ENCODE data around the gene NKAPL. TPM values are rescaled to one million over a fixed set of nuclear protein-coding genes. Genes with fewer than 3 reads are reported as not detected.

Gene NKAPL
- total RNA-seq, 1 experiment from 2014 or later = not detected

- peak; percentile 93 for DNase-seq (ENCODE audit: unreplicated experiment)
- no peaks in the 10 kb centered on the region for H3K9me3 Mint-ChIP-seq (ENCODE audit: unreplicated experiment)
- H3K27me3 Mint-ChIP-seq (ENCODE audit: insufficient read depth, unreplicated experiment) = no peaks in the 10 kb centered on the region
- CTCF ChIA-PET = interaction anchor here (0.6 to 1.0 kb wide), 3 partner anchors 80 to 131 kb away, joined by 3 read pairs; no protein-coding TSS in a partner anchor
- no peak for TF ChIP-seq CTCF (IDR thresholded peaks at IDR 0.05; ENCODE audit: unreplicated experiment)
- TSS peak; percentile 65 for BruUV-seq (replicated peaks)
- POLR2A ChIA-PET = interaction anchor here (0.7 to 3.7 kb wide), 14 partner anchors 12 to 158 kb away, joined by 3 to 36 read pairs (median 5); partner anchors contain the start of genes ZKSCAN4, ZKSCAN8, ZSCAN16 and ZSCAN26
- H3K4me3 Mint-ChIP-seq (ENCODE audit: unreplicated experiment) = peak within 1 kb of the TSS; percentile 94
- H3K27ac Mint-ChIP-seq (ENCODE audit: low read depth, unreplicated experiment) = peak within 1 kb of the TSS; percentile 97
- intact Hi-C loops (cut with micrococcal nuclease) = loop anchor here (1.0 to 2.0 kb wide), 5 partner anchors 27 to 158 kb away; partner anchors contain the start of genes ZKSCAN4, ZKSCAN8 and ZSCAN26
- H3K36me3 Mint-ChIP-seq (ENCODE audit: insufficient read depth, unreplicated experiment) = peaks cover 32% of the 10 kb centered on the region
- H3K4me1 Mint-ChIP-seq (ENCODE audit: insufficient read depth, unreplicated experiment) = peaks cover 16% of the 10 kb centered on the region
These were observed 33.9 kb upstream of the NKAPL start, which contains the start of gene ZSCAN9 for GRCh38 chr6:28225056-28225834. TSS of gene ZSCAN9 (plus strand) at chr6:28225275. CDS start at chr6:28227085, 1,810 bp downstream.

- Mint-ChIP-seq H3K36me3 (ENCODE audit: insufficient read depth, unreplicated experiment) (peaks cover 44% of the 10 kb centered on the region), H3K4me1 (ENCODE audit: insufficient read depth, unreplicated experiment) (peaks cover 22% of the 10 kb centered on the region), H3K27ac (ENCODE audit: low read depth, unreplicated experiment) (no peak overlapping the region), H3K9me3 (ENCODE audit: unreplicated experiment) (no peaks in the 10 kb centered on the region), H3K4me3 (ENCODE audit: unreplicated experiment) (peak overlapping the region; percentile 94), H3K27me3 (ENCODE audit: insufficient read depth, unreplicated experiment) (no peaks in the 10 kb centered on the region)
- no TSS peak for BruUV-seq (replicated peaks)
- POLR2A ChIA-PET = interaction anchor here (0.7 to 3.7 kb wide), 12 partner anchors 13 to 405 kb away, joined by 3 to 36 read pairs (median 3); partner anchors contain the start of genes ZKSCAN4, ZKSCAN8 and ZSCAN26
- no peak for DNase-seq (ENCODE audit: unreplicated experiment)
- CTCF ChIA-PET = interaction anchor here (0.7 to 1.8 kb wide), 4 partner anchors 37 to 455 kb away, joined by 3 to 8 read pairs (median 3); no protein-coding TSS in a partner anchor
- intact Hi-C loops (cut with micrococcal nuclease) = no loop called here
- TF ChIP-seq CTCF (IDR thresholded peaks at IDR 0.05; ENCODE audit: unreplicated experiment) = no peak
These were observed 32.6 kb upstream of the NKAPL start for GRCh38 chr6:28226460-28226859.

- Mint-ChIP-seq H3K4me1 (ENCODE audit: insufficient read depth, unreplicated experiment) (peaks cover 8% of the 10 kb centered on the region), H3K36me3 (ENCODE audit: insufficient read depth, unreplicated experiment) (peaks cover 66% of the 10 kb centered on the region), H3K27ac (ENCODE audit: low read depth, unreplicated experiment) (no peak overlapping the region), H3K27me3 (ENCODE audit: insufficient read depth, unreplicated experiment) (no peaks in the 10 kb centered on the region), H3K9me3 (ENCODE audit: unreplicated experiment) (no peaks in the 10 kb centered on the region), H3K4me3 (ENCODE audit: unreplicated experiment) (no peak overlapping the region)
- no peak for TF ChIP-seq CTCF (IDR thresholded peaks at IDR 0.05; ENCODE audit: unreplicated experiment)
- BruUV-seq (replicated peaks) = no TSS peak
- ChIA-PET CTCF (interaction anchor here (0.6 kb wide), 1 partner anchor 212 kb away, joined by 3 read pairs; no protein-coding TSS in a partner anchor), POLR2A (no interaction called here)
- intact Hi-C loops (cut with micrococcal nuclease) = no loop called here
- DNase-seq (ENCODE audit: unreplicated experiment) = no peak
These were observed 26.3 kb upstream of the NKAPL start for GRCh38 chr6:28232785-28233184.

DNA sequence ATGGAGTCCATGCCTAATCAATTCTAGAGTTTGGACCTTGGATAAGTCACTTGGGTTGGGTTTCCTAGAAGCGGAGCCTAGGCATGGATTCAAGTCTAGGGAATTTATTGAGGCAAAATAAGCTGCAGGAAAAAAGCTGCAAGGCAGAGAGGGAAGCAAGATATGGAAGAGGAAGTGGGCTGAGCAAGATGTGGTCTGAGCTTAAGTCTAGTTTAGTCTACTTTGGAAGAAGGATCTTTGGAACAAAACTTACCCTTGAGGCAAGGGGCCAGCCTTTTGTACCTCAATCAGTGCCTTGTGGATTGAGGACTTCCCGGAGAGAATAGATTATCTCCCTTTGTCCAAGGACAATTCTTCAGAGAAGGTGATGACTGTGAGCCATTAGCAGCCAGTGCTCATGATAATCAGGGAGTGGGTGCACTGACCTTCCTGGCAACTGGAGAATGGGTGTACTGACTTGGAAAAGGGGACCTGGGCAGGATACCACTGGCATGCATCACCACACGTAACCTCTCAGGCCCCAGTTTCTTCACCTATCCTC, 23.1 kb upstream of the NKAPL start:
- no peak overlapping the region for H3K27ac Mint-ChIP-seq (ENCODE audit: low read depth, unreplicated experiment)
- TF ChIP-seq CTCF (IDR thresholded peaks at IDR 0.05; ENCODE audit: unreplicated experiment) = no peak
- peaks cover 46% of the 10 kb centered on the region for H3K36me3 Mint-ChIP-seq (ENCODE audit: insufficient read depth, unreplicated experiment)
- no peak overlapping the region for H3K4me3 Mint-ChIP-seq (ENCODE audit: unreplicated experiment)
- H3K9me3 Mint-ChIP-seq (ENCODE audit: unreplicated experiment) = no peaks in the 10 kb centered on the region
- intact Hi-C loops (cut with micrococcal nuclease) = no loop called here
- no peaks in the 10 kb centered on the region for H3K27me3 Mint-ChIP-seq (ENCODE audit: insufficient read depth, unreplicated experiment)
- CTCF ChIA-PET = interaction anchor here (1.5 kb wide), 1 partner anchor 120 kb away, joined by 3 read pairs; no protein-coding TSS in a partner anchor
- H3K4me1 Mint-ChIP-seq (ENCODE audit: insufficient read depth, unreplicated experiment) = no peaks in the 10 kb centered on the region
- DNase-seq (ENCODE audit: unreplicated experiment) = no peak
- POLR2A ChIA-PET = no interaction called here
- no TSS peak for BruUV-seq (replicated peaks)
